Pulmonary artery endothelial cell (primary cell): Measurements from ENCODE around the gene MAPK8IP3. TPM values are rescaled to one million over a fixed set of nuclear protein-coding genes. Genes with fewer than 3 reads are reported as not detected.

ENCODE experiments used
- DNase-seq: peaks from one replicate; pipeline ENCODE4 v3.0.0-alpha.2; 2011; ENCODE audit warnings: low read depth, low spot score
- total RNA-seq: library from RNA; depleted of rRNA; stranded (reverse); fragments of >200 nt; gene quantifications from 2 replicates; pipeline ENCODE4 v1.2.3, GENCODE V29; 2014

The MAPK8IP3 gene
- total RNA-seq, 1 donor from 2014 or later = 31.2 TPM

- no peak for DNase-seq
Measured at GRCh38 chr16:1740234-1740633, 34.2 kb downstream of the MAPK8IP3 start.

GRCh38 chr16:1740781-1741490 is 34.9 kb downstream of the MAPK8IP3 start:
- DNase-seq = no peak

GRCh38 chr16:1741553-1742165 is 35.7 kb downstream of the MAPK8IP3 start:
- no peak for DNase-seq

- DNase-seq = no peak
Measured at GRCh38 chr16:1743376-1744337, 37.7 kb downstream of the MAPK8IP3 start.

- no peak for DNase-seq
Measured at GRCh38 chr16:1744338-1744840, 38.4 kb downstream of the MAPK8IP3 start.

GRCh38 chr16:1745181-1745899 is 39.3 kb downstream of the MAPK8IP3 start:
- DNase-seq = no peak

- DNase-seq = no peak
Measured at GRCh38 chr16:1745900-1746692, 40.1 kb downstream of the MAPK8IP3 start.

- DNase-seq = no peak
Measured at GRCh38 chr16:1746693-1747195, 40.7 kb downstream of the MAPK8IP3 start.

GRCh38 chr16:1747934-1748333 is 41.9 kb downstream of the MAPK8IP3 start:
- DNase-seq = no peak

- no peak for DNase-seq
Measured at GRCh38 chr16:1749152-1750117, 43.4 kb downstream of the MAPK8IP3 start.

- no peak for DNase-seq
Measured at GRCh38 chr16:1751946-1752345, 46.0 kb downstream of the MAPK8IP3 start.

GRCh38 chr16:1752853-1753252 is 46.9 kb downstream of the MAPK8IP3 start:
- DNase-seq = no peak

GRCh38 chr16:1754204-1754603 is 48.2 kb downstream of the MAPK8IP3 start:
- DNase-seq = no peak

- no peak for DNase-seq
Measured at GRCh38 chr16:1757714-1758461, 51.9 kb downstream of the MAPK8IP3 start.

- DNase-seq = no peak
Measured at GRCh38 chr16:1758923-1759322, 52.9 kb downstream of the MAPK8IP3 start.

- no peak for DNase-seq
Measured at GRCh38 chr16:1759511-1759910, 53.5 kb downstream of the MAPK8IP3 start.

GRCh38 chr16:1760911-1761310 is 54.9 kb downstream of the MAPK8IP3 start:
- DNase-seq = no peak

GRCh38 chr16:1761751-1762150 is 55.8 kb downstream of the MAPK8IP3 start:
- no peak for DNase-seq
